ENCODE measurements around the gene GRM5. TPM values are rescaled to one million over a fixed set of nuclear protein-coding genes. Genes with fewer than 3 reads are reported as not detected.
"Not testable (repeated sequence)": the region's sequence is repeated elsewhere in the genome, so short reads cannot be mapped to it uniquely, and the experiment has no call there.

GRM5 gene
- total RNA-seq, 1 donor from 2014 or later, result not detected

DNA sequence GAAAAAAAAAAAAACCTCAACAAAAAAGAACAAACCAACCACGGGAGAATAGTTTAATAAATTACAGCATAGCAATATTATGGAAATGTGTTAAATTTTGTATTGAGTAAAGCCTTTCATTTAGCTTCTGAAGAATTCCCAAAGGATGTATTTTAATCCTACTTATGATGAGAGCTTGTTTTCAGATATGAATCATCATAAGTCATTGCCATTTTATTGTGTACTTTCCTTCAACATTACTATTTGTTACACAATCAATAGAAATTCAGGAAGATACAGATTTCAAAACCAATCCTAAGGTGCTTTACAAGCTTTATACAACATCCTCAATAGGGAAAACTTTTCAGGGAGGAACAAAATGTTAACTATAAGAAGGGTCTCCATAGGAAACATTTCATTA is 527.7 kb downstream of the GRM5 start:
- no peak for DNase-seq (ENCODE audit: low spot score)

DNA sequence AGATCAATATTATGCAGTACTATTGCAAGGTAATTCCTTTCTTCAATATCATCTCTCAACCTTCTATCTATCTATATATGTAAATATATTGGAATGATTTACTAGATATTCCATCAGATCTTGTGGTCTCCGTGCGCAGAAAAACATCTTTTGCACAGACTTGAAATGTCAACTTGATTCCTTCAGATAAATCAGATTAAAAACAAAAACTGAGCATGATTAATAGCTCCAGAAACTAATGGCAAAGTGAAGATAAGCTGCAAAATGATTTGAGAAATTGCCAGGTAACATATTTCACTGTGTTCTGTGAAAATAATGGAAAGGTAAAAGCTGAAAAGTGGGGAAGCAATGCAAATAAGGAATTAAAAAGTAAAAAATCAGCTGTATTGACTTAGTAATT is 528.2 kb downstream of the GRM5 start:
- no peak for DNase-seq (ENCODE audit: low spot score)

DNA sequence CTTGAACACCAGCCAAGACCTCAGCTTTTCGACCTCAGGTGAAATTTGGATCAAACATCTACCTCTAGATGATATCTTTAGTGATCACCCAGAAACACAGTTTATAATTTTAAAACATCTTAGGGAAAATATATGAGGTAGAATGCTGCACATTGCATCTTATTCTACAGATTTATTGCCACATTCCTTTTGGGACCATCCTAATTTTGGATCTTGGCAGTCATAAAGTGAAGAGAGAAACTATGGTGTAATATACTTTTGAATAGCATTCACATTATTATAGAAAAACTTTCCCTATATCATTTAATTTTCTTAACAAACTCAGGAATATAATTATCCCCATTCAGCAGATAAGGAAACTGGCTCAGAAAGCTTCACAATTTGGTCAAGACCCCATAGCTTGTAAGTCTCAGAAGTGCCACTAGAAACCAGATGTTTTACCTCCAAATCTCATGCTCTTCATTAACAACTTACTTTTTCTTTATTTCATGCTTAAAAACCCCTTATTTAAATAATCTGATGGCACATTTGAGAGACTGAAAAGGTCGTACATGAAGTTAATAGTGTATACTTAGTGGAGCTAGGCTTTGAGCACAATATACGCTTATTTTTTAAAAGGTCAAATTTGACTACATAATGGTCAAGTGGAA is 529.0 kb downstream of the GRM5 start:
- no peak for DNase-seq (ENCODE audit: low spot score)

DNA sequence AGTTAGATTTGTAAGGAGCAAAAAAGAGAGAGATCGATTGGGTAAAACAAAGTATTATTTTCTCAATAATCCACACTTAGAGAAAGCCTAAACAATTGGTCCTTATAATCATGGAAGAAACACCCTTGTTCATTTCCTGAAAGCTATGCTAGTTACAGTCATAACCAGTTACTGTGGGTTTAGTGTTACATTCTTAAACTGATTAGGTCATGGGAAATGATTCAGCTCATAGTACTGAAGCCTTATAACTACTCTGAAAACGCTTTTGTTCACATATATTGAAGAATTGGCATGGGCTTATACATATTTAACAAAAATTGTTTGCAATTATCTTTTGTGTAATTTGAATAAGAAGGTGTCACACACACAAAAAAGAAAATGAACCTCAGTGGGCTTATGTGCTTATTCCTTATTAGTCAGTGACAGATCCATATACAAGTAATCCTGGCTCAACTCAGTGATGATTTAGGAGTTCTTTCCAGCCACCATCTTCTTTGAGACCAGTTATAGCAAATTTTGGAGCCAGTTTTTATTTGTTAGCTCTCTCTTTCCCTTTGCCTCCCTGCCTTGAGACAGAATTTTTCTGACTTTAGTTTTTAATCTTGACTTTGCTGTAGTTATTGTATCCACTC is 529.8 kb downstream of the GRM5 start:
- no peak for DNase-seq (ENCODE audit: low spot score)

DNA sequence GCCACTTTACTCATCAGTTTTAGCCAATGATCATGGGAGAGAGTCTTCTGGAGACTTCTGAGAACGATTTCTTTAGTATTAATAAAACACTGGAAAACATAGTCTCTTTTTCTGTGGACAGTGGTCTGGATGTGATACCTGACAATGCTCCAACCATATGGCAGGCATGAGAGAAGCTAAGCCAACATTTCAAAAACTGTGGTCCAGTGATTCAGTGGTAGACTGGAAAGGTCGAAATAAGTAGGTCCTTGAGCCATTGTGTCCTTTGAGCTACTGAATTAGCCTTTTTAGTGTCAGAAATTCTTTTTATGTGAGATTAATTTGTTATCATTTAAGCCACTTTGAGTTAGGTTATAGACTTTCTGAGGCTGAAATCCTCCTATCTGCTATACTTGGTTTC is 530.5 kb downstream of the GRM5 start:
- DNase-seq (ENCODE audit: low spot score), result no peak

DNA sequence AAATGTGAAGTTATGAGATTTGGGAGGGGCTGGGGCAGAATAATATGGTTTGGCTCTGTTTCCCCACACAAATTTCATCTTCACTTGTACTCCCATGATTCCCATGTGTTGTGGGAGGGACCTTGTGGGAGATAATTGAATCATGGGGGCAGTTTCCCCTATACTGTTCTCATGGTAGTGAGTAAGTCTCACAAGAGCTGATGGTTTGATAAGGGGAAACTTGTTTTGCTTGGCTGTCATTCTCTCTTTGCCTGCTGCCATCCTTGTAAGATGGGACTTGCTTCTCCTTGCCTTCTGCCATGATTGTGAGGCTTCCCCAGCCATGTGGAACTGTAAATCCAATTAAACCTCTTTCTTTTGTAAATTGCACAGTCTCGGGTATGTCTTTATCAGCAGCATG is 531.1 kb downstream of the GRM5 start:
- DNase-seq (ENCODE audit: low spot score), result not testable (repeated sequence)

DNA sequence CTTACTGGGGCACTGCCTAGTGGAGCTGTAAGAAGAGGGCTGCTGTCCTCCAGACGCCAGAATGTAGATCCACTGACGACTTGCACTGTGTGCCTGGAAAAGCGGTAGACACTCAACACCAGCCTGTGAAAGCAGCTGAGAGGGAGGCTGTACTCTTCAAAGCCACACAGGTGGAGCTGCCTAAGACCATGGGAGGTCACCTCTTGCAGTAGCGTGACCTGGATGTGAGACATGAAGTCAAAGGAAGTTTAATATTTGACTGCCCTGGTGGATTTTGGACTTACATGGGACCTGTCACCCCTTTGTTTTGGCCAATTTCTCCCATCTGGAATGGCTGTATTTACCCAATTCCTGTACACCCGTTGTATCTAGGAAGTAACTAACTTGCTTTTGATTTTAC is 531.6 kb downstream of the GRM5 start:
- DNase-seq (ENCODE audit: low spot score), result no peak

DNA sequence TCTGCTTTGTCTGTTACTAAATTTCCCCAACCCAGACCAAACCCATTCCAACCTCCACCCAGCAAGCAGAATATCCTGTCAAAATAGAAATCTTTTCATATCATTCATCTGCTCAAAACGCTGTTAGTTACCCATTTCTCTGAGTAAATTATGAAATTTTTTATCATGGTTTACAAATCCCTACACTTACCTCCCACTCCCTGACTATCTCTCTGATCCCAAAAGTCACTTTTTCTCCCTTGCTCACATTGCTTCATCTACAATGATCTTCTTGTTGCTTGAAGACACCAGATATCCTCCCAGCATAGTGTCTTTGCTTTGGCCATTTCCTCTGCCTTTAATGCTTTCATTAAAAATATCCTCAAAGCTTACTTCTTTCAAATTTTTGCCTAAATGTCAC is 532.8 kb downstream of the GRM5 start:
- DNase-seq (ENCODE audit: low spot score), result no peak

DNA sequence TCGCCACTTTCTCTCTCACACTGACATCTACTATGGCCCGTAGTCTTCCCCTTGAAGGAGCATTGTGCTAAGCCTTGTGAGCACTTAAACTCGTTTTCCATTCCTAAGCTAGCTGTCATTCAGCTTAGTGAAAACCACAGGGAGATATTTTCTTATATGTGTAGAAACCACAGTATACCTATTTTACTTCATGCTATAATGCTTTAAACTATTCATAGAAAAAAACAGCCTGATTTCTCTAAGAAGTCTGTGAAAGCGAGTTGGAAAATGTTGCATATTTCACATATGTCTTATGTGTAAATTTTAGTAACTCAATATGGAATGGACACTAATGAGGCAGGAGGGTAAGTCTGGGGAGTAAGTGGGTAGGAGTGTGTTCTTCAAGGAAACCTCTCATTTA is 534.0 kb downstream of the GRM5 start:
- no peak for DNase-seq (ENCODE audit: low spot score)

DNA sequence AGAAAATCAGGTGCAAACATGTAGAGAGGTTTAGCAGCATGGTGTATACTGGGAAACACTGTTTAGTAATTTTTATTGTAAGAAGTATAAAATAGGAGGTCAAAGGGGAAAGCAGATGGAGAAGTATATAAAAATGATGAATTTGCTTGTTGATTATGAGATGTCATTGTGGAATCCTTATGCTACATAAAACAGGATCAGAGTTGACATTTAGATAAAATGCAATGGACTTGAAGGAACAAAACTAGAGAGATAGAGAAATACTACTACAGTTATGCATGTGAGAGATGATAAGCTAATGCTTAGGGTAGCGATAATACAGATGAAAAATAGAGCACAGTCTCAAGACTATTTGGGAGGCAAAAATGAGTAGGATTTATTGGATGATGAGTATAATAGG is 536.4 kb downstream of the GRM5 start:
- no peak for DNase-seq (ENCODE audit: low spot score)

DNA sequence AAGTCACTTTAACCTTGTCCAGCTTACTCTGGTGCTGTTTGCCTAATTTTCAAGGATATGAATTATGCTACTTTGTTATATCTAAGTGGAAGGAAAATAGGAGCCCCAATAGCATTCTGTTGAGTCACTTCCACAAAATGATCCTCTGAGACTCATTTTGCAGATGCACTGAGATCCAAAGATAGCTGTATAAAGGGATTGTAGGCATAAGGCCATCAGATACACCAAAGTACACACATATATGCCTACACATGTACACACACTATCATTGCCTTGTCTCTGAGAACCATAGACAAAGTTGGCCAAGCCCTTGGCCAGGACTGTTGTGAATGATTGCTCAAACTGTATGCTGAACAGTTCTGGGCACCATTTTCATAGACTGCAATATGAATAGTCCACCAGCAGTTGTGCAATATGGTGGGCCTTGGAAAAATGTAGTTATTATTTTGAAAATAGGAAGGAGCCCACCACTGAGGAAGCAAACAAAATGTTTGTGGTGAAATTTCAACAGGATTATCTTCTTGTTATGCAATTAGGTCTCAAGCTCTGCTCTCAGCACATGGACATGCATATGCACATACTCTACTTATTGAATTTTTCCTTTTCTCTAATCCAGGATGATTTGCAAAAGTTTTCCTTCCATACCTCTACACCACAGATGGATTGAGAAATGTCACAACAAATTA is 542.3 kb downstream of the GRM5 start:
- no peak for DNase-seq (ENCODE audit: low spot score)

DNA sequence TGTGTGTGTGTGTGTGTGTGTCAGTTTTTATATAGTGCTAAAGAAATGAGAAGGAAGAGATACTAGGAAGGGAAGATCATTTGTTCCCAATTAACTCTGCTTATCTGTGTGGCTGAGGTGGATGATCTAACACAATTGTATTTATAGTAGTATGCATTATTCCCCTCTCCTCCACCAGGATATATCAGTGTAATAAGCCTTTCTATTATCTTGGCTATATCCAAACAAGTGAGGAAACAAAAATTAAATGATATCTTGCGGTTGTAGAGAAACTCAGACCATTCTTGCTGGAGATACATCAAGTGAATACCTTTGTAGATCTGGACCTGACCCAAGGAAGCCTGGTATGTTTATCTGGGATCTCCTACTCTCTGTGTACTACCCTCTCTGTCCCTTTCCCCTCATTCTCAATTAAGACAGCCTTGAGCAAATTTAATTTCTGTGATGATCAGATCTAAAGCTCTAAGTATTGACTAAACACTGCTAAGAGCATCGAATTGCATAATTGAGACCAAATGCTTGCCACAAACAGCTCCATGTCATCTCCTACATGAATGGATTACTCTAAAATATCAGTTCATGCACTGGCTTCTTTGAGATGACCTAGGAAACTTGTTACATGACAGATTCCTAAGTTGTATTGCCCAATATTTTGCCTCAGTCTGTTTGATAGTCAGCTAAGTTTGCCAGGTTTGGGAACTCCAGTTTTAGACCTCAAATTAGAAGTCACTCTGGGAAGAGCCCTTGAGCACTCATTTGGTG is 543.0 kb downstream of the GRM5 start:
- no peak for DNase-seq (ENCODE audit: low spot score)

DNA sequence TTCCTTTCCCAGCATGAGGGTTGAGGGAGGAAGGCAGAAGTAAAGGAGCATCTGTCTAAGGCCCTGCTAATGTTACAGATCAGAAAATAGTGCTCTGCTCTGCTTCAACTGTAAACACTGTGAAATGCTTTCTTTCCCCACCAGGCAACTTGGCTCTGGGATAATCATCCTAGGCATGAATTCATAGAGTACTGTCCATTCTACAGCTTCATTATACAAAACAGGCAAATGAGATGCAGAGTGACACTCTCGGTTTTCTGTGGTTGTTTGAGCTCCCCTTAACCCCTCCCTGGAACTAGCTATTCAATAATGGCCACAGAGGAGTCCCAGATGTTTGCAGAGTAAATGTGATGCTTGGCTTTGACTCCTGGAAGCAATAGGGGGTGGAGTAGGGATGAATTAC is 544.0 kb downstream of the GRM5 start:
- no peak for DNase-seq (ENCODE audit: low spot score)

DNA sequence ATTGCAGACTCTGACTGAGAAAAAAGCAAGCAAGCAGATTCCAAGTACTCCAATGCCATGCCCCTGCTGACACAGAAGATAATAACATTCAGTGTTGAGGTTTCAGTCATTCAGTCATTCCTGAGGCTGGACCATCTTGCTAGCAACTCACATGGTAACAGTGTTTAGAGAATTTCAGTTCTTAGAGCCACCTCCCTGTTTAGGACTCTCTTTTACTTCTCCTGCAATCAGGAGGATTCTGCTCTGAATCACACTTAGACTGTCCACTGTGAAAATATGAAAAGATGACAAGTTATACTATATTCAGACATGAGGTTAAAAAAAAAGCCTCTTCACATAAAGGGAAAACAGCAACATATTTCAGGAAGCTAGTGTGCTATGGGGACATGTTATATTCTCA is 544.4 kb downstream of the GRM5 start:
- no peak for DNase-seq (ENCODE audit: low spot score)

DNA sequence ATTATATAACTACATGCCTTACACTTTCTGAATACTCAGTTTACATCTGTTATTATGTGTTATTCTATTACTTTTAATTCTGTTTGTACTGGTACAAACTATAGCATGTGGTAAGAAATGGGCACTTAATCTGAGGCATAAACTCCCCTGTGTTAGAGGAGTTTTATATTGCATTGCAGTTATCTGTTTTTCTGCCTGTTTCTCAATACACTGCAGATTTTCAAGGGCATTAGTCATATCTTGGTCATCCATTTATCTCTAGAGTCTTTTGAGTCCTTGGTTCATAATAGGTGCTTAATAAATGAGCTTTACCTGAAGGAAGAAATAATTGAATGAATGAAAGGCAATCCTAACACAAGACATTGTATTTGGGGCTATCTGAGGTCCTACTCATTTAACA is 545.4 kb downstream of the GRM5 start:
- DNase-seq (ENCODE audit: low spot score), result no peak

DNA sequence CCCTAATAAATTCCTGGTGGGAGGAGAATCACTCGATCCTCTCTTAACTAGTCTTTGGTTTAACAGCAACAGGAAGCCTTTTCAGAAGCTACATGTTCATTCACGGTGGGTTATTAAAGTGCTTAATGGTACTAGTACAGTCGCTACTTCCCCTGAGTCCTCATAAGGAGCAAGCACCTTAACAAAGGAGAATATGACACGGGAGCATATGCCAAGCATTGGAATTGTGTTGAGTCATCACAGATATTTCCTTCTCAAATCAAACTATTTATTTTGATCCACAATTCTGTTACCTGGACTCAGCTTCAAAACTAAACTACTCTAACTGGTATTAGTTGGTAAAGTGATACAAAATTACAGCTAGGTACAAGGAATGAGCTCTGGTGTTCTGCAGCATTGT is 550.8 kb downstream of the GRM5 start:
- DNase-seq (ENCODE audit: low spot score), result no peak

DNA sequence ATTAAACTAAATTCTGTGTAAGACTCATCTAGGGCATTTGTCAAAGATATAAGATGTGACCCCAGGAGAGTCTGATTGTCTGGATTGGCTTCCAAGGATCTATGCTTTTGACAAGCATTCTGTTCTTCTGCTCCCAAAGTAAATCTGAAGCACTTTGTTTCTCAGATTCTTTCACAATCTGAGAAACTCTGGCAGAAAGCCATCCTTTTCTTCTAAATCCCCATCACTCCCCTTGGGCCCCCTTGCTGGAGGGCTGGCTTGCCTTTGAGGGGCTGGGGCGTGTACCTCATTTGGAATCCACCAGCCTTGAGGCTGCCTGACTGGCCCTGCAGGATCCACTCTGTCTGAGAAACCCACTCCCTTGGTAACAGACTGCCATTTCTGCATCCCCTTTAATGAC is 554.8 kb downstream of the GRM5 start:
- no peak for DNase-seq (ENCODE audit: low spot score)

DNA sequence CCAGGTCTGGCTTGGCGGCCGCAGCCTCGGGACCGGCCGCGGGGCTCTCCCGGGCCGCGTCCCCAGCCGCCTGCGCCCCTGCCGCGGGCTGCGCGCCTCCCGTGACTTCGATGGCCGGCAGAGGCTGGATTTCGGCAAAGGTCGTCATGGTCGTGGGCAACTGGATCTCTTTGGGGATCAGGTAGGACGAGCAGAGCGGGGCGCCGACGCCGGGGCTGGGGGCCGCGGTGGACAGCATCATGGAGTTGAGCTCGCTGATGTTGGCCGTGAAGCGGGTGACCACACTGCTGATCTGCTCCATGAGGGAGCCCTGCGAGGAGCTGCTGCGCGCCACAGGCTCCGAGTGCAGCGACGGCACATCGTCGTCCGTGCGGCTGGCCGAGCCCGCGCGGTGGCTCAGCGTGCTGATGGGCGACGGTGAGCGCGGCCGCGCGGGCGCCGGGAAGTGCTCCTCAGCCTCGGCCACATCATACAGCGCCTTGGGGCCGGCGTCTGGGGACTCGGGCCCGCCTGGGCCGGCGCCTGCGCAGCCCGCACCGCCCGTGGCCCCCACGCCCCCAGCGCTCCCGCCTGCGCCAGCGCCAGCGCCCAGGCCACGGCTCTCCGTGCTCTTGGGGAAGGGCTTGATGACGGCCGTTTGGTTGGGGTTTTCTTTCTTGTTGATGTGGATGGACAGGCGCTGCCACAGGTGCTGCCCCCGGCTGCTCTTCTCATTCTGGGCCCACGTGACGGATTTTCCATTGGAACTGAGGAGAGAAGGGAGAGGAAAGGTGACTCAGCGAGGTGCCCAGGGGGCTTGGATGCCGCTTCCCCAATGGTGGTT is 556.8 kb downstream of the GRM5 start:
- no peak for DNase-seq (ENCODE audit: low spot score)

DNA sequence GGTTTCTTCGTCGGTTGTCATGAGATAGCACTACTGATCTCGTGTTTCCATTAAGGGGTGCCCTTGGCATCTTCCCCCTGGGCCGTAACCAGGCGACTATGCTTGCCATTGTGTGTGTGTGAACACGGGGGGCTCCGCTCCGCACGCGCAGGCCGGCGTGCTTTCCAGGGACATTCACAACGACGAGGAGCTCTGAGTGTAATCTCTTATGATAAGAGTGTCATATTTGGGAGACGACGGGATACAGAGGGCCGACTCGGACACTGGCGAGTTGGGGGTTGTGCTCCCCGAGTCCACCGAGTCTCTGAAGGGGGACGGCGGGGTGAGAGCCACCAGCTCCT is 557.4 kb downstream of the GRM5 start:
- DNase-seq (ENCODE audit: low spot score), result no peak

DNA sequence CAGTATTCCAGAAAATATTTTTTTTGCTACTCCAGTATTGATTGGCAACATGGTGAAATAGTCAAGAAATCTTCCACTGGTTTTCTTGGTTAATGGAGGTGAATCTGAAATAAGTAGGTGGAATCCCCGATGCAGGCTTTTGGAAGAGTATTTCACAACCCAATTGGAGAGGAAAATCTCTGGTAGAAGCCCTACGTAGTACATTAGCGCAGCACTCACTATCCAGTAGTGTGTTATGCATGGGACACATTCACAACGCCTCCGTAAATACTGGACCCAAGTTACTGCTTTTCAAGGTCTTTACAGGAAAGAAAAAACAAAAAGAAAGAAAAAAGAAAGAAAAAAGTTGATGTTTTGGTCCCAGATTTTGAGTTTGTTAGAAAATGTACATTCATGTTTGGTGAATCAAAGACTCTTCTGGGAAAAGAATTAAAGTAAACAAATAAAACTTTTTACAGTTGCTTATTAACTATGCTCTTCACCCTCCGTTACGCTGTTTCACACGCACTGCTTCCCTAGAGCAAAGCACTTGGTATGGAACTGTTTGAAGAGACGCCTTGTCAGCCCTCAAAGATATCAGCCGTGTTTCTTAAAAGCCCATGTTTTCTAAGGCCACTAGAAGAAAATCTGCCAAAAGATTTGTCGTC is 557.9 kb downstream of the GRM5 start:
- DNase-seq (ENCODE audit: low spot score), result no peak

DNA sequence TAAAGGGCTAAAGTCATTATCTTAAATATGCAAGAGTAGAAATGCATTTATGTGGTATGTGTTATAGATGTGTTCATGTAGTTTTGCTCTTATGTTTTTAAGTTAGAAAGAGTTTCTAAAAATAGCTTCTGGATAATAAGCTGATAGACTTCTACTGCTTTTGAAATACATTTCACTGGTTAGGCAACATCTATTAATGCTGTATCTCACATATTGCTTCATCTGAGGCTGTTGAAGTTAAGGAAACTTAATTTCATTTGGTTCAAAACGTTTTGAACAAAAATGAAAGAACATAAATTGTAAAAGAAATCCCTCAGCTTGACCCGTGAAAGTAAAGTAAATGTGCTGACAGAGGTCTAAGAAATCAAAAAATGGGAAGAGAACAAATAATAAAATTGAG is 564.2 kb downstream of the GRM5 start:
- DNase-seq (ENCODE audit: low spot score), result no peak
